ENCODE measurements around the gene PDE4D.

GRCh38 chr5:59543821-59544442, 349.6 kb downstream of the PDE4D start:
- TF ChIP-seq ESRRA (IDR thresholded peaks at IDR 0.05; ENCODE audit: low read length) (no peak), CTCF (IDR thresholded peaks at IDR 0.05 in 2 of 3, conservative IDR thresholded peaks at IDR 0.05 in 1 of 3; ENCODE audit: control insufficient read depth in 2 of 3, extremely low read depth in 1 of 3, insufficient read depth in 1 of 3, low read depth in 3 of 3, low read length in 3 of 3) (no peak), BHLHE40 (IDR thresholded peaks at IDR 0.05; ENCODE audit: borderline replicate concordance in 1 of 2, low read depth in 2 of 2, low read length in 1 of 2) (no peak)

All from GM12878 (cell line).